HK-2 (cell line): ENCODE data around the gene THAP7.
"Not testable (repeated sequence)": the region's sequence is repeated elsewhere in the genome, so short reads cannot be mapped to it uniquely, and the experiment has no call there.

Experiments used
- DNase-seq: peaks from one replicate; pipeline ENCODE4 v3.0.0-alpha.2; 2018; ENCODE audit not compliant: unreplicated experiment

Gene THAP7

DNA sequence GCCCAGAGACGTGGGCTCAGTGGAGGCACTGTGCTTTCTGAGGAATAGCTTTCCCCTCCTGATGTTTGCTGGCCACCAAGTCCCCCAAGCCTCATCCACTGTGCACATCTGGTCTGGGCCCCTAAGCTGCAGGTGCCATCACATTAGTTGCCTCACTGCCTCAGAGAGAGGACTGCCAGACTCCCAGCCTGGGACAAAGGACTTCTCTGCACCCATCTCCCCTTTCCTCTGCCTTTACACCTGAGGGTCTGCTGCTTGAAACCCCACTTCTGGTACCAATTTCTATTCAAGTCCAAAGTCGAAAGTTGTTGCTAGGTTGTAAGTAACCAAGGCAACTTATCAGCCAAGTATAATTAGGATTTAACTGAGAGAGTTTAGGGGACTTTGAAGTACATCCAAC, 23.5 kb downstream of the THAP7 start:
- no peak for DNase-seq

DNA sequence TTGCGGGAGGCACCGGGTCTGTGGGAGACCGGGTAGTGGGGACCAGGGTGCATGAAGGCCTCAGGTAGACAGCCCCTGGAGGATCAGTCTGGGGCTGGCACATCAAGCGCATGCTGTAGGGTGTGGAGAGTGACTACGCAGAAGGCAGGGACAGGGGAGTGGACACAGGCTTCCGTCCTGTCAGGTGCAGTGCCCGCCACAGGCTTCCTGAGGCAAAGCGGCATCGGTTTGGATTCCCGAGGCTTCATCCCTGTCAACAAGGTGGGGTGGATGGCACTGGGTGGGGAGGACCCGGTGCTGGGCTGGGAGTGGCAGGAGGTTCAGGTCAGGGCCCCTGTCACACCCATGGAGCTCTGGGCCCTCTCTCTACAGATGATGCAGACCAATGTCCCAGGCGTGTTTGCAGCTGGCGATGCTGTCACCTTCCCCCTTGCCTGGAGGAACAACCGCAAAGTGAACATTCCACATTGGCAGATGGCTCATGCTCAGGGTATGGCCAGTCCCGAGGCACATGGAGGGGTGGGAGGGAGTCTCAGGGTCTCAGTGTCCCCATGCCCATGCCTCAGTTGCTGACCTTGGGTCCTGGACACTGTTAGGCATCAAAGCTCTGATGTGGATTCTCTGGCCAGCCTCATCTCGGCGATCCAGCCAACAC, 24.3 kb downstream of the THAP7 start:
- no peak for DNase-seq

DNA sequence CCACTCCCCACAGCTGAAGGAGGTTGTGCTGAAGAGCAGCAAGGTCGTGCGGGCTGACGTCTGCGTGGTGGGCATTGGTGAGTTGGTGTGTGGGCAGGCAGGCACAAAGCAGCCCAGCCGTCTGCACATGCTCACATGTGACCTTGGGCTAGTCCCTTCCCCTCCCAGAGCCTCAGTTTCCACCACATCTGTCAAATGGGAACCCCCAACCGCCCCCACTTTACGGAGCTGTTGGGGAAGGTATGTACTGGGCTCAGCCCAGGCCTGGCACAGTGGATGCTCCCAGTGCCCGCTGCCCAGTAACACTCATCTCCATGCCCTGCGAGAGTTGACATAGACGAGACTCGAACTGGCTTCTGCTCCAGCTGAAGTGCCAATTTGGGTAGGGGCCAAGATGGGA, 24.9 kb downstream of the THAP7 start:
- DNase-seq, result no peak

DNA sequence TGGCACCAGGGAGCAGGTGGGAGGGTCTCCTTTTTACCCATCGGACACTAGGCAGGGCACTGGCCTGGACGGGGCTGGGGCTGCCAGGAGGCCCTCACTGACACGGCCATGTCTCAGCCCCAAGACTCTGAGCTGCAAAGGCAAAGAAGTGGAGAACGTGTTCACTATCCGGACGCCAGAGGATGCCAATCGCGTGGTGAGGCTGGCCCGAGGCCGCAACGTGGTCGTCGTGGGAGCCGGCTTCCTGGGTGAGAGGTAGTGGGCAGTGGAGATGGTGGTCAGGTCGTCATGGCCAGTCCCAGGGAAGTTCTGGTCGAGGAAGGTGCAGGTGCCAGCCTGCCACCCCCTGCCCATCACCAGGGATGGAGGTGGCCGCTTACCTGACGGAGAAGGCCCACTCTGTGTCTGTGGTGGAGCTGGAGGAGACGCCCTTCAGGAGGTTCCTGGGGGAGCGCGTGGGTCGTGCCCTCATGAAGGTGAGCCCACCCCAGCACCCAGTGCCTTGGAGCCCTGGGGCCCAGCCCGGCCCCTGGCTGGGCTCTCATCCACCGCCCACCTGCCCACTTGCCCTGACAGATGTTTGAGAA, 25.5 kb downstream of the THAP7 start:
- no peak for DNase-seq

DNA sequence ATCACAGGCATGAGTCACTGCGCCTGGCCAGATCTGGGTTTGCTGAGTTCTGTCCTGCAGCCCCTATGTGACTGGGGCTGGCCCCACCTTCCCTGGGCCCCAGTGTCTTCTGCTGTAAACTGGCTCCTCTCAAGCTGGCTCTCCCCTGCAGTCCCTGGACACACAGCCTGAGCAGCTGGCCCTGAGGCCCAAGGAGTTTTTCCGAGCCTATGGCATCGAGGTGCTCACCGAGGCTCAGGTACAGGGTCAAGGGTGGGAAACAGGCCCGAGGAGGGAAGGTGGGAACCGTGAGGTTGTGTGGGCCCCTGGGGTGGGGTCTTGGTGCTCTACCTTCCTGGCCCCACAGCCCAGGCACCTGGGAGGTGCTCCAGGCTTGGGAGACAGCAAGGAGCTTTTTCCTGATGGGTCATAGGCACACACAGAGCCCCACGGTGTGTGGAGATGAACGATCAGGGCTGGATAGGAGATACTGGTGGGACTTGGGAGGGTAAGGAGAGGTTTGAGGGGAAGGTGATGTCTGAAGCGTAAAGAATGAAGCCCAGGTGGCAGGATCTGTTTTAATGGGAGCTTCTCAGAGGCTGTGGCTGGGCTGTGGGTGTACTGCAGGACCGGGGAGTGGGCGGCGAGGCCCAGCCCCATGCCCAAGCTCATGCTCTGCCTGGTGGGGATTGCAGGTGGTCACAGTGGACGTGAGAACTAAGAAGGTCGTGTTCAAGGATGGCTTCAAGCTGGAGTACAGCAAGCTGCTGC, 26.2 kb downstream of the THAP7 start:
- DNase-seq, result no peak

DNA sequence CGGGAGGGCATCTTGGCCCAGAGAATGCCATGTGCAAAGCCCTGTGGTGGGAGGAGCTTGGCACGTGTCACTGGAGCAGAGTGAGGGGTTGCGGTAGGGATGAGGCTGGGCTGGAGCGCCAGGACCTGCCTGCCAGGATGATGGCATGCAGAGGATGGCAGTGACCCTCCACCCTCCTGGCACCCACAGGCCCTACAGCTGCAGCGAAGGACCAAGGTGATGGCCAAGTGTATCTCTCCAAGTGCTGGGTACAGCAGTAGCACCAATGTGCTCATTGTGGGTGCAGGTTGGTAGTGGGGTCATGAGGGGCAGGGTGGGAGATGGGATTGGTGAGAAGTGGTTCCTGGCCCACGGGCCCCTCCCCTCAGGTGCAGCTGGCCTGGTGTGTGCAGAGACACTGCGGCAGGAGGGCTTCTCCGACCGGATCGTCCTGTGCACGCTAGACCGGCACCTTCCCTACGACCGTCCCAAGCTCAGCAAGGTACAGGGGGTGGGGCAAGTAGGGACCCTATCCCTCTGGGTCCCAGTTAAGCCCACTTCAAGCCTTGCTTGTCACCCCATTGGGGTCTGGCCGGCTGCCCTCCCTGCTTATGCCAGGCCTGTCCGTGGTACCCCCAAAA, 27.5 kb downstream of the THAP7 start:
- DNase-seq, result no peak

DNA sequence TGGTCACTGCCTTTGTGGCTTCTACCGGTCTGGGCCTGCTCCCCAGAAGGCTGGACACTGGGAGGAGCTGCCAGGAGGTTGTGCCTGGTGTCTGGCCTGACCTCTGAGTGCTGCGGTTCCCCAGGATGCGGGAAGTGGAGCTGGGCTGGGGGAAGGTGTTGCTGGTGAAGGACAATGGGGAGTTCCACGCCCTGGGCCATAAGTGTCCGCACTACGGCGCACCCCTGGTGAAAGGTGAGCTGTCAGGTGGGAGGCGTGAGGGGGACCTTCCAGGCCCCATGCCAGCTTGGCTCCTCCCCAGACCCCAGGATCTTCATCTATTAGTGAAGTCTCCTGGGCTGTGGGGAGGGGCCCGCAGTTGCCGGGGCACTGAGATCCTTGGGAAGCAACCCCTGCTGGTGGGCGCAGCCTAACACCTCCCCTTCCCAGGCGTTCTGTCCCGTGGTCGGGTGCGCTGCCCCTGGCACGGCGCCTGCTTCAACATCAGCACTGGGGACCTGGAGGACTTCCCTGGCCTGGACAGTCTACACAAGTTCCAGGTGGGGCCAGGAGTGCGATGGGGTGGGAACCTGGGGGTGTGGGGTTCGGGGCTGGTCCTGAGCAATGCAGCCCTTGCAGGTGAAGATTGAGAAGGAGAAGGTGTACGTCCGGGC, 28.2 kb downstream of the THAP7 start:
- DNase-seq, result no peak

DNA sequence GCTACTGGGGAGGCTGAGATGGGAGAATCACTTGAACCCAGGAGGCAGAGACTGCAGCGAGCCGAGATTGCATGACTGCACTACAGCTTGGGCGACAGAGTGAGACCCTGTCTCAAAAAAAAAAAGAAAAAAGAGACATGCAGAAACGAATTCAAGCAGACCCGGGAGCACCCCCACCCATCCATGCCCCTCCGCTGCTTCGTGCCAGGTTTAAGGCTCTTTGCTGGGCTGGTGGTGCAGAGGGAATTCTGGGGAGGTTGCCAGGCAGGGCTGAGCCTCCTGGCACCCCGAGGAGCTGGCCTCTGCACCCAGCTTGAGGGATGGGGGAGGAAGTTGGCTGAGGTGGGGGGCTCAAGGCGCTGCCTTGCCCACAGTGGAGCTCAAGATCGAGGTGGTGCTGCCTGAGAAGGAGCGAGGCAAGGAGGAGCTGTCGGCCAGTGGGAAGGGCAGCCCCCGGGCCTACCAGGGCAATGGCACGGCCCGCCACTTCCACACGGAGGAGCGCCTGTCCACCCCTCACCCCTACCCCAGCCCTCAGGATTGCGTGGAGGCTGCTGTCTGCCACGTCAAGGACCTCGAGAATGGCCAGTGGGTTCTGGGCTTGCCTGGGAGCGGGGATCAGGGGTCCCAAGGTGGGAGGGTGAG, 28.9 kb downstream of the THAP7 start:
- no peak for DNase-seq

DNA sequence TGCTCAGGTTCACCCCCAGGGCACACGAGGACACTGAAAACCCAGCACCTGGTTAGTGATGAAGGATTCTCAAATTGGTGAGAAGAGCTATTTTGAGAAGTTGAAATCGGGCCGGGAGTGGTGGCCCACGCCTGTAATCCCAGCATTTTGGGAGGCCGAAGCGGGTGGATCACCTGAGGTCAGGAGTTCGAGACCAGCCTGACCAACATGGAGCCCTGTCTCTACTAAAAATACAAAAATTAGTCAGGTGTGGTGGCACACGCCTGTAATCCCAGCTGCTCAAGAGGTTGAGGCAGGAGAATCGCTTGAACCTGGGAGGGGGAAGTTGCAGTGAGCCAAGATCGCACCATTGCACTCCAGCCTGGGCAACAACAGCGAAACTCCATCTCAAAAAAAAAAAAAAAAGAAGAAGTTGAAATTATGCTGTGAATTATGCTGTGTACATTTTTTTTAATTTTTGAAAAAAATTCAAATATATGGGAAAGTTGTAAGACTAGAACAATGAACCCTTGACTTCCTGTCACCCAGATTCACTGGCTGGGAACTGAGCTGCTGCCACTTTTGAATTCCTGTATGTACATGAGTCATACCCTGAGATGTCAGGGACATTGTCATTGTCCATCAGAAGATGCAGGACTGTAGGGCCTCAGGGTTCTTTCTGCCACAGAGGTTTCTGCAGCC, 29.8 kb downstream of the THAP7 start:
- DNase-seq, result not testable (repeated sequence)

DNA sequence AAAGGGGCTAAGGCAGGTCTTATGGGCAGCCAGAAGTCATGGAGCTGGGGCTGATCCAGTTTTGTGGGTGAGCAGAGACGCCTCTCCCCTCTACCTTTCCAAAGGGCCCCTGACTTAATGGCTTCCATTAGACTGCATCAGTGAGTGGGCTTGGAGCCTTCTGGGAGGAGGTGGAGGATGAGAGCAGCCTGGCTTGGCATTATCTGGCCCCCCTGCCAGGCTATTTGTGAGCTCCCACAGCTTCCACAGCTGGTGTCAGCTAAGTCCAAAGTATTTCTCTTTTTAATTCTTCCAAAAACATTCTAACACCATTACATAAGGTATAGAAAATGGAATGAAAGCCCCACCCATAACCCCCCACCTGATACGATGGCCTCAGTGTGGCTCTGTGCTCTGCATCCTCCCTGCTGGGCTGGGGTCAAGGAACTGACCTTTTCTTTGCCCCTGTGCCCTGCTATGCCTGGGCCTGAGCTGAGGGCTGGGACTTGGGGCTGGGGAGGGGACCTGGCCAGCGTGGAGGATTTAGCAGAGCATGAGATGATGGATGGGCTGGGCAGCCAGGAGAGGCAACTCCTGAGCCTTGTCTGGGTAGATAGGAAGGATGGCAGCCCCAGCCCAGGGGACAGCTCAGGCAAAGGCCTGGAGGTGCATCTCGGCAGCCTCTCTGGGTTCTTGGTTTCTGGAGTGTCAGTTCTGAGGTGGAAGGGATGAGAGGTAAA, 30.8 kb downstream of the THAP7 start:
- DNase-seq, result no peak

DNA sequence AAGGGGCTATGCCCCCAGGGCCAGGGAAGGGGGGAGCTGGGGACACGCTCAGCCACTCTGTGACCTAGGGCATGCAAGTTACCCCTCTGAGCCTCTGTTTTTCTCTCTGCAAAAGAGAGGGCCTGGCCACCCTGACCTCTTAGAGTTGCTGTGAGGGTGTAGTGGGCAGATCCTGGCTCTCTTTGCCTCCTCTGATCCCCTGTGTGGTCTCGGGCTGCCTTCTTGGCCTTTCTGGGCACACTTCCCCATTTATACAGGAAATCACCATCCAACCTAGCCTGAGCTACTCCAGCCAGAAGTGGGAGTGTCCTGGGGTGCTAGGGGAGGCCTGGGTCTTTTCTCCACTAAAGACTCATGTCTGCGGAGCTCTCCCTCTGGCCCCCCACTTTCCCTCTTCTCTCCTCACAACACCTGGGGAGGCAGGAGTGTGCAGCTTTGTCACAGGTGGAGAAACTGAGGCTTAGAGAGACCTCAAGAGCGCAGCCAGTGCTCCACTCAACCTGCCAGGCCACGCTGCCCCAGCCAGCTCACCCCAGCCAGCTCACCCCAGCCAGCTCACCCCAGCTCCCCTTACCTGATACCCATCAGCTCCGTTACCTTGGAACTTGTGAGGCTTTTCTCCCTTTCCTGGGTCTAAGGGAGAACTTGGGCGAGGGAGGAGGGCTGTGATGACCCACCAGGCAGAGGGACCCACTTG, 33.5 kb downstream of the THAP7 start:
- DNase-seq, result no peak

DNA sequence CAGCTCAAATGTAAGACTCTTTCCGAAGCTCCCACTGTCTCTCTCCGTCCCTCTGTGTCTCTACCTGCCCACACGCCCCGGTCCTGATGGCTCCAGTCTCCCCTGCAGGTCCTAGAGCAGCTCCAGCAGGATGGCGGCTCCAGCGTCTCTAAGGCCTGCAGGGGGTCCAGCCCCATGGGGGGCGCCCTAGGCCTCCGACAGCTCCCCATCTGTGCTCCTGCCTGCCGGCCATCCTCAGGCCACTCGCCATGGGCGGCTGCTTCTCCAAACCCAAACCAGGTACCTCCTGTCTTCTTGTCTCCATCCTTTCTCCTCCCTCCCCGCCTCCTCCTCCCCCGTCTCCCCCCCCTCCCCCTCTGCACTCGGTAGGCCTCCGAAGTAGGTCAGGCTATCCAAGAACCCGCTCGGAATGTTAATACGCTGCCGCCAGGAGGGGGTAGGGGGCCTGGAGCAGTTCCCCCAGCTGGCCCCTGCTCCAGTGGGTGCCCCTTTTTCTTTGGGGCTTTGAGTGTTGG, 34.2 kb downstream of the THAP7 start:
- DNase-seq, result no peak

DNA sequence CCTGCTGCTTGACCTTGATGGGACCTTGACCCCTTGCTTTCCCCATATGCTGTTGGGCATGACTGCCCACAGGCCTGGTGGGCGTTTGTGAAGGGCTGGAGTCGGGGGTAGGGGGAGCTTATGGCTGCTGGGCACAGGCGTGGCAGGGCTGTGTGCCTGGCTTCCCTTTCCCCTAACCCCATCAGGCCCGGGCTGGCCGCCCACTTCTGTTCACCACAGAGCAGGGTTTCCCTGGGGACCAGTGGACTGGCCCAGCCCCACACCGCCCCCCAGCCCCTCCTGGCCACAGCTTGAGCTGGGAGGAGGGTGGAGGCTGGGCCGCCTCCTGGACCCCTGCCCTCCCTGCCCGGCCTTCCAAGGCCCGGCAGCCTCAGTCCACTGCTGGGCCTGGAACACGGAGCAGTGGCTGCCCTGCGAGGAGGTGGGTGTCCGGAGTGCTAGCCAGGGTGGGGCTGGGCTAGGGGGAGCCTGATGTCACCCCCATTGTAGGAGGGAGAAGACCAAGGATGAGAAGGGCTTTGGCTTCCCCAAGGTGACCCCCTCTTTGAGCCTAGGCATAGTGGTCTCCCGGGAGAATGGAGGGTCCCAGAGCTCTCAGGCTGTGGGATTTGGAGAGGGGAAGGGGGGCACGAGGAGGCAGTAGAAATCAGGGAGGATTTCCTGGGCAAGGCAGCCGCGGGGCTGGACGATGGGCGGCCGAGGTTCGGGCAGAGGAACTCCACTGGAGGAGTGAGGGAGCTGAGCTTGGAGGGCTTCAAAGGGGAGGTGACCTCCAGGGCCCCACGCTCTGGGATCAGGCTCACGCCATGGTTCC, 34.8 kb downstream of the THAP7 start, which contains the start of gene AIFM3:
Gene AIFM3 (plus strand): TSS at position 373 of the 814 bp plus-strand sequence. CDS start 690 bp downstream, outside the sequence.
- no peak for DNase-seq

DNA sequence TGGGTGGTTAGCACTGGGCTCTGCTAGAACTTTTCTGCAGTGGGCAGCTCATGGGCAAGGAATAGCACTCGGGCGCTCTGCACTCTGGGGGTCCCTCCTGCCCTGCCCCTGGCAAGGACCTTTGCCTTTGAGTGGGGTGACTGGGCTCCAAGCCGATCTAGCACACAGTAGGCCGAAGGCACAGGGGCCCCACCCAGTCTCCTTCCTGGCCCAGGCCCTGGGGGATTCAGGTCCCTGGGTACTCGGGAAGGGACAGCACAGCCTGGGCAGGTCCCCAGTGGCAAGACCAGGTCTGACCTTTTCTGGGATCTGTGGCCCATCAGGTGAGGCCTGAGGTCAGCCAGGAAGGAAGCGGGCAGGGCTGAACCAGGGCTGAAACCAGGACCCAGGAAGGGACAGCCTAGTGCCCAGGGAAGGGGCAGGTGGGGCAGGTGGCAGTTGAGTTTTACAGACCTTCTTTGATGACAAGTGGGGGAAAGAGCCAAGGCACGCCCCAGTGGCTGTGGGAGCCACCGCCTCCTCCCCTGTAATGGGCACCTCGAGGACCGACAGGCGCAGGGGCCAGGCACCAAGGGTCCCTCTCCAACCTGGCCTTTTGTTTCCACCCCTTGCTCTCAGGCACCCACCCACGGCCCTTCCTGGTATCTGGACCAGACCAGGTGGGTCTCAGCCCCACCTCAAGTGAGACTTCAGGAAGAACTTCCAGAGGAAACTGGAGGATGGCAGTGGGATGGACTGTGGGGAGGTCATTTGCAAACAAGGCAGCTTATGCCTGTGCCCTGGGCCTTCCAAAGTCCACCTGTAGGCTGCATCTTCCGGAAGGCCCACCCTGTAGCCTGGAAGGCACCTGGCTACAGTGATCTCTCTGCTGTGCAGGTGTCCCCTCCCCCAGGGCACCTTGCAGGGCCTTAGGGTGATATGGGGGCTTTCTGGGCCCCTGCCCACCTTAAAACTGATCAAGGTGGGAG, 35.7 kb downstream of the THAP7 start:
- no peak for DNase-seq

DNA sequence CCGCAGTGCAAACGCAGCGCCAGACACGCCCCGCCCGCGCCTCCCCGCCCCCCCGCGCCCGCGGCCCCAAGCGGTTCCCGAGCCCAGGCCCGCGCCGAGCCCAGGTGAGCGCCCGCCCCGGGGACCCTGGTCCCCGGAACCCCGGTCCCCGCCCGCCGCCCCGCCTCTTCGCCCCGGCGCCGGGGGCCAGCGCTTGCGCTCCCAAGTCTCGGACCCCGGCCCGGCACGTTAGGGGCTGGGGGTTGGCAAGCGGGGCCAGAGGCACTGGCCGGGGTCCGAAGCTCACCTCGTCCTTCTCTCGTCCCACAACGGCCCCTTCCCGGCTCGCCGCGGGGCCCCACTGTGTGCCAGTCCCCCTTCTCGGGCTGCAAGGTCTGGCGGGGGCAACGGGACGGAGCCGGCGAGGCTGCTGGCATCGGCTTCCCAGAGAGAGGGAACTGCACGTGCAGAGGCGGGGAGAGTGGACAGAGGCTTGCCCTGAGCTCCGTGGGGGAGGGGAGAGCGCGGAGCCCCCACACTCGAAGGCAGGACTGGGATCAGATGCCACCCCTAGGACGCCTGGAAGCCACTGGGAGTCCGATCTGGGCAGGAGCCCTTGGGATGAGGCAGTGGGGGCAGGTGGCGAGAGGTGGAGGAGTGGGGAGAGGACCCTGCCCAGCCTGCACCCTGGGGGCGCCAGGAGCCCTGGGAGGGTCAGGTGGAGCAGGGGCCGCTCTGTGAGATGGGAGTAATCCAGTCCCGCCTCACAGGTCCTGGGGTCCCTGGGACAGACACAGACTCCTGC, 36.6 kb downstream of the THAP7 start:
- no peak for DNase-seq

DNA sequence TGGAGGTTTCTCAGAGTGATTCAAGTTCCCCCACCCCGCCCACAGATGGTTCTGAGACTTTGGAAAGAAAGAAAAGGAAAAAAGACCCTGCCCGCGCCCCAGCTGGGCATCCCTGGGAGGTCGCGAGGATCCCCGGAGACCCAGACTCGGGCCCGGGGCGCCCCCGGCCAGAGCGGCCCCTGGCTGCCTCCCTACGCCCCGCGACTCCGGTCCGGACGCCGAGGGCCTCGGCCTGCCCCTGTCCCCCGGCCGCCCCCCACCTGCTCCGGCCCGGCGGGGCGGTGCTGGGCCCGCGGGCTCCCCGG, 37.2 kb downstream of the THAP7 start:
- no peak for DNase-seq
